ENCODE data around the gene GFOD1. TPM values are rescaled to one million over a fixed set of nuclear protein-coding genes. Genes with fewer than 3 reads are reported as not detected.
"Not testable (repeated sequence)": the region's sequence is repeated elsewhere in the genome, so short reads cannot be mapped to it uniquely, and the experiment has no call there.

The GFOD1 gene
- polyA plus RNA-seq, 3 donors, result 1.7 to 2.2 (median 1.9) TPM

DNA sequence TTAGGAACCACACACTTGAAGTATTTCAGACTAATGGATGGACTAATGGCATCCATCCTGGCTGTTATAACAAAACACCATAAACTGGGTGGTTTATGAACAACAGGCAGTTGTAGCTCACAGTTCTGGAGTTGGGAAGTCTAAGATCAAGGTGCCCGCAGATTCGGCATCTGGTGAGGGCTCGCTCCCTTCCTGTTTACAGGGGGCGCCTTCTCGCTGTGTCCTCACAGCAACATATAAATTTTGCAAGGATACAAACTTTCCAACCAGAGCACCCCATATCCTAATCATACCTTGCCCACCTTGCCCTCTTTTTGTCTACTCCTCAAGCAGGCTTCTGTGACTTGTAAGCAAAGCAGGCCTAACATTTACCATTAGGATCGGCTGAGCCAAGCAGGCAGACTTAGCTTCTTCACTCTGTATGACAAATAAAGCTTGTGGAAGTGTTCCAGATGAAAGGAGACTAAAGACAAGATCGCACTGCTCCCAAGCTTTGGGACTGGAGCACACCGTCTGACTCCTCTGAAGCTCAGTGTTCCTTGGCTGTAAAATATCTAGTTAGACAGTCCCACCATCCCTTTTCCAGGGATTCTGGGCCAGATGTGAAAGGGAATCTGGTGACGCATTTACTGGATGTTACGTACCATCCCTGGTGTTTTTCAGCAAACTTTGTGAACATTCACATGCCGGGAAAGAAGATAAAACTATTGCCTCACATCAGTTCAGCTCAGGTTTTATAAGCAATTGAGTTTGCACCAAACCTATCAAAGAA lies 34.9 kb downstream of the GFOD1 start:
- no peak for DNase-seq (ENCODE audit: extremely low read depth in 1 of 11, low read depth in 9 of 11, low spot score in 4 of 11)

DNA sequence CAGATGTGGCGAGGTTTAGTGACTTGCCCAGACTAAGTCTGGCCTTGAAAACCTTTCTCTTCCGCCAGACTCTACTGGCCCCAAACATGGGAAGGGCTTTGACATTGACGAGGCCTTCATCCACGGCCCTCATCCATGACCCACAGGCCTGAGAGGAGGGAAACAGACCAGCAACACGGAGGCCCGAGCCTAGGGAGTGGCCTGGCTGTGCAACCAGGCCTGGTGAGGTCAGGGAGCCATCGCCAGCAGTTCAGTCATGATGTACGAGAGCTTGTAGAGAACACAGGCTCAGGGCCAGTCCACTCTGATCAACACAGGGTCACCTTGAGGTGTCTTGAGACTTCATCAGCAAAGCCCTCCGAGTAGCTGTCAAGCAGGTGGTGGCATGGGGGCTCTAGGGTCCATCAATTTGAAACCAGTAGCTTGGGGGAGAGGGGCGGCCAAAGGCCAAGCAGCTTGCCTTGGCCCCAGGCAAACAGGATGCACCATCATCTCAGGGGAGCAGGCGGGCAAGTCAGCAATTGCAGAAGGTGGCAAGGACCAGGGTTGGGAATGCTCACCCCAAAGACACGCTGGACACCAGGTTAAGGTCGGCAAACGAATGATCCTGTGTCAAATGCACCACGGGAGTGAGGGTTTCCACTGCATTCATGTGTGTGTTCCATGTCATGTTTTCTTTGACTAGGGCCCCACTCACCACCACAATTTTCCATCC lies 36.1 kb downstream of the GFOD1 start:
- DNase-seq (ENCODE audit: extremely low read depth in 1 of 11, low read depth in 9 of 11, low spot score in 4 of 11), result no peak

DNA sequence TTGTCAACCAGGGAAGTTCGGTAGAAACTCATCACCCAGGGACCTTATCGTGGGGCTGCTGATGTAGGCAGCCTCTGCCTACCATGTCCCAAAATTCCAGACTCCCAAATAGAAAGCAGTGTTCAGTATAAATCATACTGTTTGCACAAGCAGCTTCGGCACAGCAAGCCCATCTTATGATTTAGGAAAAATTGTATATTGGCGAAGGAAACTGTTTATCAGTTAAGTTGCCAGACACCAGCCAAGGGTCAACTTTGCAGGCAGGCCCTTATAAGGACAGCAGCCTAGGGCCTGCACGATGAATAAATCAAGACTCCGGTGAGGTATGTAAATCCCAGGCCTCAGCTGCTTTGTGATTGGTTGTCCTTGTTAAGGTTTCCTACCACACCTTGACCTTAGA lies 36.8 kb downstream of the GFOD1 start:
- DNase-seq (ENCODE audit: extremely low read depth in 1 of 11, low read depth in 9 of 11, low spot score in 4 of 11), result no peak

DNA sequence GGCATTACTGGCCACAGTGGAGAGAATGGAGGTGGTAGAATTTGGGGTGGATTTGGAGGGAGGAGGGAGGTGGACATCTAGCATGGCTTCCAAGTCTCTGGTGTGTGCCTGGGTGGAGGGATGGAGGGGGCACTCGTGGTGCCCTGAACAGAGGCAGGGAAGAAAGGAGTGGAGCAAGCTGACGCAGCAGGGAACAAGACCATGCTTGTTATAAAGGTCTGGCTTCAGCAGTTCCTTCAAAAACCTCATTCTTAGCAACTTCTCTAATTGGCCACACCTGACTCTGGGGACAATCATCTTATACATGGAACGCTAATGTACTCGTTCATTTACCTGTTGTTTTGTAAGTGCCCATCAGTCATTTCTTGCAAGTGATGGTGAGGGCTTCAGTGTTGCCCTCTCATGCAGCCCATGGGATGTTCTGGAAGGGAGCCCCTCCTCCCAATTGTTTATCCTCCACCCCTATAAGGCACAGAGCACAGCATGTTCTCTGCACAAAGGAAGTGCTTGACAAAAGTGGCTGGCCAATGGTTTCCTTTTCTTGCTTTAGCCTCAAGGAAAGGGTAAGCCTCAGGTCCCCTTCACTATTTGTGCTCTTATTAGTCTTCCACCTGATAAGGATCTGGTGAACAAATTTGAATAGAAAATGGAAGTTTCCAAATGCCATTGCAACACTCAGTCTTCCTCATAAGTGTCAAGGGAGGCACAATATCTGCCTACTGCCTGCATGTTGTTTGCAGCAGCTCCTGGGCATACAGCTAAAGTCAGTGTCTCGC lies 39.3 kb downstream of the GFOD1 start:
- no peak for DNase-seq (ENCODE audit: extremely low read depth in 1 of 11, low read depth in 9 of 11, low spot score in 4 of 11)

DNA sequence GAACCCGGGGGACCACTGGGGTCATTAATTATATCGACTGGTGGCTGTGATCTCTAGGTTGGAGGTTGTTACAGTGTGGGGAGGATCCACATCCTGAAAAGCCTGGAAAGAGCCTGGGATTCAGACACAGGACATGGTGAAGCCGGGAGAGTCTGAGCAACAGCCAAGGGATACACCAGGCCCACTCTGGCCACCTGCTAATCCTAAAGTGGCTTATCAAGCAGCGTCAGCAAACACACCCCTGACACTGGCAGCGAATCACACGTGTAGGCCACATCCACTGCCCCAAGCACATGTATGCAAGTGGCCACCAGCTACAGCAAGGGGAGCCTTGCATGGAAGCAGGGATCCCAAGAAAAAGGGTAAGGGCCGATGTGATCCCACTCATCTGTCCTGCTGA lies 41.0 kb downstream of the GFOD1 start:
- DNase-seq (ENCODE audit: extremely low read depth in 1 of 11, low read depth in 9 of 11, low spot score in 4 of 11), result no peak

DNA sequence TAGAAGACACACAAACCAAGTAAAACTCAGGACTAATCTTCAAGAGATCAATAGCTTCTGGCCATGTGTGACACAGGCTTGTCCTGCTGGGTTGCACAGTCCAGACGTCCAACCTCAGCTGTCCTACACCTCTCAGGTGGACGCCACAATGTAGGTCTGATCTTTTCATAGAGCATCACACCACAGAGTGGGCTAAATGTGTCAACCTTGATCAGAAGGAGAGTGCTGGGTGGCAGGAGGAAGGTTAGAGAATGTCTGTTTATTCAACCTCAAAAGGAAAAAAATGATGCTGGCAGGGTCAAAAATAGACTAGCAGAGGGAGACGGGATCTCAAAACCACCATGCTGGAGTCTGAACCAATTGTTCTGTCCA lies 41.7 kb downstream of the GFOD1 start:
- DNase-seq (ENCODE audit: extremely low read depth in 1 of 11, low read depth in 9 of 11, low spot score in 4 of 11), result no peak

DNA sequence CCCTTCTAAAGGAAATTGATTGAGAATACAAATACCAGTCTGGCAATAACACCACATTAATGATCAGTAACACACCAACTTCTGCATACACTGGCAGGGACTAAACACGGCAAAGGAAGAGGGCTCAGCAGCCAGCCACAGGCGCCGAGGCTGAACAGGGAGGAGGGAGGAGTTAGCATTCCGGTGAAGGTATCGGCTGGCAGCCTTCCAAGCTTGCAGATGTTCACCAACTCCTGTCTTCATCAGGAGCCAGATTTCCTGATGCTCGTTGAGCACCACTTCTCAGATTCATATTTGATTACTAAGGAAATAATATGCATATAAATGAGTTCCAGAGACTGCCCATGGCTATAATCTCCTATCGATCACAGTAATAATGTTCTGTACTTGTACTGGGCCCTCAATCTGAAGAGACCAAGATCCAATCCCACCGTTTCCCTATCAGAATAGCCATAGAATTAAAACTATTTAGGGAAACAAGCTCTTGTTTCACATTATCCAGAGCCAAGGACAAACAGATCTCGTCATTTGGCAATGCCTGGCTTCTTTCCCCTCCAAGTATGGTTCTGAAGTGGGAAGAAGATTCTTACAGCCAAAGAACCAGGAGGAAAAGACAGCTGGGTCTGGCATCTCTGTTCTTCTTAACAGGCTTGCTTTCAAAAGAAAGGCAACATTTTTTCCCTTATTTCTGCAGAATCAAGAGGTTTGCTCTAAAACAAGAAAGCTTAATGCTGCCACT lies 42.2 kb downstream of the GFOD1 start:
- DNase-seq (ENCODE audit: extremely low read depth in 1 of 11, low read depth in 9 of 11, low spot score in 4 of 11), result peak in 4 of 11 donors; percentile 42 to 66 (median 53)

DNA sequence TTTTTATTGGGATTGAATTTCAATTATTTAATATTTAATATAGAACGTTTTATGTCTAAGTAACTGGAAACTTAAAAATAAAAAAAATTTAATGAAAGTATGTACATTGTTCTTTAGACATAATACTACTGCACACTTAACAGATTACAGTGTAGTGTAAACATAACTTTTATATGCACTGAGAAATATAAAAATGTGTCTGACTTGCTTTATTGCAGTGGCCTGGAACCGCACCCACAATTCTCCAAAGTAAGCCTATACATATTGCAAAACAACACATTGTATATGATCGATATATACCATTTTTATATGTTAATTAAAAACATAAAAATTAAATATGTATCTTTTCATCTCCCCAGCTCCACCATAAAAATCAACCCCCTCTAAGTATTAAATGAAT lies 42.8 kb downstream of the GFOD1 start:
- DNase-seq (ENCODE audit: extremely low read depth in 1 of 11, low read depth in 9 of 11, low spot score in 4 of 11), result no peak

DNA sequence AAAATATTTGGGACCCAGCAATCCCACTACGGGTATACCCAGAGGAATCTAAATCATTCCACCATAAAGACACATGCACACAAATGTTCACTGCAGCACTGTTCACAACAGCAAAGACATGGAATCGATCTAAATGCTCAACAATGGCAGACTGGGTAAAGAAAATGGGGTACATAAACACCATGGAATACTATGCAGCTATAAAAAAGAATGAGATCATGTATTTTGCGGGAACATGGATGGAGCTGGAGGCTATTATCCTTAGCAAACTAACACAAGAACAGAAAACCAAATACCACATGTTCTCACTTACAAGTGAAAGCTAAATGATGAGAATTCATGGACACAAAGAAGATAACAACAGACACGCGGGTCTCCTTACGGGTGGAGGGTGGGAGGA lies 43.4 kb downstream of the GFOD1 start:
- DNase-seq (ENCODE audit: extremely low read depth in 1 of 11, low read depth in 9 of 11, low spot score in 4 of 11), result not testable (repeated sequence)

DNA sequence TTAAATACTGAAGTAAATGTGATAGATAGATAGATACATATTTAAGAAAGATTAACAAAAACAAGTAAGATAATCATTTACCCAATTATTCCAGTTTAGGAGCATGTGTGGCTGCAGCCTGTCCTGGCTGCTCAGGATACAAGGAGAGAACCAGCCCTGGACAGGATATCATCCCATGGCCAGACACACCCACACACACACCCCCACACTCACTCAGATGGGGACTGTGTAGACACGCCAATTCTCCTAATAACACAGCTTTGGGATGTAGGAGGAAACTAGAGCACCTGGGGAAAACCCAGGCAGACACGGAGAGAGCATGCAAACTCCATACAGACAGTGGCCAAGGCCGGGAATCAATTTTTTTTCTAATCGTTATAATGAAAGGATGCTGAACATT lies 45.6 kb downstream of the GFOD1 start:
- no peak for DNase-seq (ENCODE audit: extremely low read depth in 1 of 11, low read depth in 9 of 11, low spot score in 4 of 11)

DNA sequence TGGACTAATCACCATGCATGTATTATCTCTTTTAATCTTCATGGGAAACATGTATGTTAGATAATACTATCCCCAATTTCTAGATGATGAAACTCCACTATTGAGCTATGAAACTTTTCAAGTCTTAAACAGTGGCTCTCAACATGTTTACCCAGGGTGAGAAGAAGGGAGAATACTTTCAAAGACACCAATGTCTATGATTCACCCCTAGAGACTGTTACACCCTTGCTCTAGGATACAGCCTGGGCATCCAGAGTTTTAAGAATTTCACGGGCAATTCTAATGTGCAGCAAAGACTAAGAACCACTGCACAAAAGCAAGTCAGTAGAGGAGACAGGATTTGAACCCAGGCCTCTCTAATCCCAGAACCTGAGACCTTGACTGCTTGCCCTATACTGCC lies 47.8 kb downstream of the GFOD1 start:
- DNase-seq (ENCODE audit: extremely low read depth in 1 of 11, low read depth in 9 of 11, low spot score in 4 of 11), result no peak

DNA sequence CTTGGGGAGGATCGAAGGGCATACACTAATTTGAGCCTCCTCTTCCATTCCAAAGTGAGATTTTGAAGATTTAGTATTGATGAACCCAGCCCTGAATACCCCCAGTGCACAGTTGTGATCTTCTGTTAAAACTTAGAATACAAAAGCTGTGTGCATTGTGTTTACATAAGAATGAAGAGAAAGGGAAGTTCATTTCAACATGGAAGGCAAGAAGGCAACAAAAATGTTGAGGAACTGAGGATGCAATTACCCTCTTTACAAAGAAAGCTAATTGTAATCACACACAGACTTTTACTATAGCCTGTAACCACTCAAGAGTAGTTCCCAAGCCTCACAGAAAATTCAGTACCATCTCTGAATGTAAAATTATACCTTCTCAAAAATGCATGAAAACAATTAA lies 49.3 kb downstream of the GFOD1 start:
- no peak for DNase-seq (ENCODE audit: extremely low read depth in 1 of 11, low read depth in 9 of 11, low spot score in 4 of 11)

DNA sequence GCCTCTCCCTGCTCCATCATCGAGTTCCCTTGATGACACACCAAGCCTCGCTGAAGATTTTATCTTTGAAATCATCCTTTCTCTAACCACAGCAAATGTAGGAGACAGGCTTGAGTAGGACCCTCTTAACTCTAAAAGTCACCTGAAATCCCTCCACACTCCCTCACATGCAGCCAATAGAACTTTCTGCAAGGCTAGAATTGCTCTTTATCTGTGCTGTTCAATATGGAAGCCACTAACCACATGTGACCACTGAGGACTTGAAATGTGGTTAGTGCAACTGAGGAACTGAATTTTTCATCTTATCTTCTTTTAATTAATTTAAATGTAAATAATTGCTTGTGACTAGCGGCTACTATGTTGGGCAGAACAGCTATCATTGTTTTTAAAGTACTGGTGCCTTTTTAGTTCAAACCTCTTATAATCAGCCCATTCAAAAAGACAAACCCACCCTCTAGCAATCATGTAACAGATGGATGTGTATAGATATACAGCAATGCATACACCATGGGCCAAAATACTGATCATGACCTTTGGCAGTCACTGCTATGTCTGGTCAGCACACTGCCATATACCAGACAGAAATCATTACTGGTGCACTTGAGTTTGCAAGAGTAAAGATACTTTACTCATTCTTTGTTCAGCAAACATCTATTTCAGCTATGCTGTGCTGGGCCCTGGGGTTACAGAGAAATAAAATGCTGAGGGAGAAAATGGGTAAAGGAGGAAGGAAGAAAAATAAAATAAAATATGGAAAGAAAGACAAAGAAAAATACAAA lies 50.0 kb downstream of the GFOD1 start:
- no peak for DNase-seq (ENCODE audit: extremely low read depth in 1 of 11, low read depth in 9 of 11, low spot score in 4 of 11)

DNA sequence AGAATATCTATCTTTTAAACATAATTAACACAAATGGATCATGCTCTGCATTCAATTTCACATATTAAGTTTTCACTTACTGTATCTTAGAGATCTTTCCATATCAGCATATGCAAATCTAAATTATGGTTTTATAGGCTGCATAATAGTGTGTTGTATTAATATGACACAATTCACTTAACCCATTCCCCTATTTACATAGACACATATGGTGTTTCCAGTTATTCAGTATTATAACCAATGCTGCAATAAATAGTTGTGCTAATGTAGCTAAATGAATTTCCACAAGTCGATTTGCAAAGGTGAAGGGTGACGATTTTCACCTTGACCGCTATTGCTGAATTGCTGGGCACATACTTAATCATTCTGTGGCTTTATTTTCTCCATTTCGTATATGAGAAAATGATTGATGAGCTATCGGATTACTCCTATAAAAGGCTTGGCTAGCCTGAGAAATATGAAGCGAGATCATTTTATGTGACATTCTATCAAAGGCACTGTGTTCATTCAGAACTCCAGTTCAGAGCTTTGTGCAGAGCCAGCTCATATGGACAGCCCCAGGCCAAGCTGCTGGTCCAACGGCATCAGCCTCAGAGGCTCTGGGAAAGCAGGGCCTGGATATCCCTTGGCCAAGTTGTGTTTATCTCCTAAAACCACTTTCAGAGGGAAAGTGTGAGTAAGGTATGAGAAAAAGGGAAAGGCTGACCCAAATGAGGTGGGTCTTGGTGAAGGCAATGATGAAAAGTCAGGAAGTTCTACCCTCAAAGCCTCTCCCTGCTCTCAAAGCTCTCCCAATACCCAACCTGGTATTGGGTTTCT lies 50.8 kb downstream of the GFOD1 start:
- no peak for DNase-seq (ENCODE audit: extremely low read depth in 1 of 11, low read depth in 9 of 11, low spot score in 4 of 11)

DNA sequence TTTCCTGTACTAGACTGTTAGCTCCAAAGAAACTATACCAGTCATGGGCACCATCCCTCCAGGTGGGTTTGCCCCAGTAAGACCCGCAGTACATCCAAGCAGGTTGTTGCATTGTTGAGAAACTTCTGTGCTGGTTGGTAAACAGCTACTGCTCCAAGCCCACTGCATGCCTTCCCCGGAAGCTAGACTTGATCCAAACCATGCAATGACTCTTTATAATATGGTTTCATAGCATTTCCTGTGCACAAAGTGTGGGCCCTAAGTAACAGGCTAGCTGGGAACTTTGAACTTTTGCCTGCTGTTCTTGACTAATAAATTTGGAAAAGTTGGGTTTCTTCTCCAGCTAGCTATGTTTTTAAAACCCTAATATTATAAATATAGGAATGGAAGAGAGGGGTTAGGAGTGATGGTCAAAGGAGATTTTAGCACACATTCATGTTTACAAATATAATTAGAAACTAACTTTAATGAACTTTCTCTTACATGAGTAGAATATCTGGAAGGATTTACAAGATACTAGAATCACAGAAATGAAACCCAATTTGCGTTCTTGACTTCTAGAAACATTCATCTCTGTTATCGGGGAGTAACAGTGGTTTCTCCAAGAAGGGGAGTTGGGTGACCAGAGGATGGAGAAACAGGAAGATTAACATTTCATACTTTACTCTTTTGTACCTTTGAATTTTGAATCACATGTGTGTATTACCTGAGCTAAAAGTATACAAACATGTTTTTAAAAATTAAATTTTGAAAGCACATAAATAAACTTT lies 51.7 kb downstream of the GFOD1 start:
- no peak for DNase-seq (ENCODE audit: extremely low read depth in 1 of 11, low read depth in 9 of 11, low spot score in 4 of 11)

DNA sequence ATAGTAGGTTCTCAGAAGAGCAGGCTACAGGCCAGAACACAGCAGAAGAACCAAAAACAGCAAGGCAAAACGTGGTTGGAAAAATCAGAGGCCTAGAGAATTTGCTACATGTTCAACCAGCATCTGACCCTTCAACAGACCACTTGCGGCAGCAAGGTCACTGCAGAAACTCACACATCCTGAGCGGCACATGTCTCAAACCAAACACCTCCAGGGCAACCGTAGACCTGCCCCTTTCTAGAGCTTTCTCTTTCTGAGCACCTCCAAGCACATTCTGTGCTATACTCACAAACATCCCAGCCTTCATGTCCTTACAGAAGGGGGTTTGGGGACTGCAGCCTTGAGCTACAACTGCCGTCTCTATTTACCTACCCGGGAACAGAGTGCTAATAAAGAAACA lies 52.6 kb downstream of the GFOD1 start:
- no peak for DNase-seq (ENCODE audit: extremely low read depth in 1 of 11, low read depth in 9 of 11, low spot score in 4 of 11)

DNA sequence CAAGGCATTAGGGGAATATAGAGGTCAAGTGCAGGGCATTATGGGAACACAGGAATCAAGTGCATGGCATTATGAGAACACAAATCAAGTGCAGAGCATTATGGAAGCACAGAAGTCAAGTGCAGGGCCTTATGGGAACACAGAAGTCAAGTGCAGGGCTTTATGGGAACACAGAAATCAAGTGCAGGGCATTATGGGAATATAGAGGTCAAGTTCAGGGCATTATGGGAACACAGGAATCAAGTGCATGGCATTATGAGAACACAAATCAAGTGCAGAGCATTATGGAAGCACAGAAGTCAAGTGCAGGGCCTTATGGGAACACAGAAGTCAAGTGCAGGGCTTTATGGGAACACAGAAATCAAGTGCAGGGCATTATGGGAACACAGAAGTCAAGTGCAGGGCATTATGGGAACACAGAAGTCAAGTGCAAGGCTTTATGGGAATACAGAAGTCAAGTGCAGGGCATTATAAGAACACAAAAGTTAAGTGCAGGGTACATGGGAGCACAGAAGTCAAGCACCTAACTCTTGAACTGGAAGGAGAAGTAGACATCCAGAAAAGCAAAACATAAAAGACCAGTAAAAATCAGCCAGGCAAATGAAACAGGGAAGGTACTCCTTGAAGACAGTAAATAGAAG lies 53.1 kb downstream of the GFOD1 start:
- DNase-seq (ENCODE audit: extremely low read depth in 1 of 11, low read depth in 9 of 11, low spot score in 4 of 11), result not testable (repeated sequence)
